Measurements from ENCODE around the gene COG1. TPM values are rescaled to one million over a fixed set of nuclear protein-coding genes. Genes with fewer than 3 reads are reported as not detected.

The COG1 gene
- total and polyA plus RNA-seq, 11 donors: 20.2 to 78.7 (median 55.1) TPM

GRCh38 chr17:73211745-73212144 lies 18.9 kb downstream of the COG1 start:
- Histone ChIP-seq H3K27ac (no peak overlapping the region), H3K36me3 (peaks cover 0 to 75% (median 58%) of the 10 kb centered on the region in 9 donors), H3K27me3 (no peaks in the 10 kb centered on the region), H3K9me3 (no peaks in the 10 kb centered on the region), H3K4me3 (no peak overlapping the region), H3K4me1 (peaks cover 0 to 18% (median 0%) of the 10 kb centered on the region in 12 donors)
- intact Hi-C loops (cut with DNase I): no loop called here
- WGBS, 4 donors: 64 to 70% (median 66%) methylated on average over 13 of the region's 13 CpGs
- DNase-seq (no peak), ATAC-seq (no peak)
- TF ChIP-seq CTCF (IDR thresholded peaks at IDR 0.05) (no peak), POLR2A (IDR thresholded peaks at IDR 0.05) (no peak)

GRCh38 chr17:73214008-73214407 lies 21.2 kb downstream of the COG1 start:
- H3K4me3 ChIP-seq: no peak overlapping the region
- no peak for TF ChIP-seq POLR2A (IDR thresholded peaks at IDR 0.05)
- TF ChIP-seq CTCF (IDR thresholded peaks at IDR 0.05): no peak
- H3K36me3 ChIP-seq: peaks cover 0 to 62% (median 47%) of the 10 kb centered on the region in 9 donors
- no peak overlapping the region for H3K27ac ChIP-seq
- ATAC-seq (no peak), DNase-seq (no peak)
- no peaks in the 10 kb centered on the region for H3K27me3 ChIP-seq
- intact Hi-C loops (cut with DNase I): no loop called here
- H3K4me1 ChIP-seq: peaks cover 0 to 10% (median 0%) of the 10 kb centered on the region in 12 donors
- H3K9me3 ChIP-seq: no peaks in the 10 kb centered on the region

- WGBS, 4 donors: 70 to 83% (median 79%) methylated on average over 4 of the region's 4 CpGs
- TF ChIP-seq POLR2A (IDR thresholded peaks at IDR 0.05) (no peak), CTCF (IDR thresholded peaks at IDR 0.05) (no peak)
- H3K27ac ChIP-seq: no peak overlapping the region
- intact Hi-C loops (cut with DNase I): no loop called here
- H3K4me3 ChIP-seq: no peak overlapping the region
- no peaks in the 10 kb centered on the region for H3K9me3 ChIP-seq
- H3K4me1 ChIP-seq: peaks cover 0 to 10% (median 0%) of the 10 kb centered on the region in 12 donors
- H3K27me3 ChIP-seq: no peaks in the 10 kb centered on the region
- DNase-seq (no peak), ATAC-seq (no peak)
- H3K36me3 ChIP-seq: peaks cover 0 to 54% (median 38%) of the 10 kb centered on the region in 9 donors
Observed at GRCh38 chr17:73214851-73215250, 22.0 kb downstream of the COG1 start.

- H3K4me1 ChIP-seq: peaks cover 0 to 10% (median 0%) of the 10 kb centered on the region in 12 donors
- no peaks in the 10 kb centered on the region for H3K9me3 ChIP-seq
- H3K36me3 ChIP-seq: peaks cover 0 to 50% (median 37%) of the 10 kb centered on the region in 9 donors
- intact Hi-C loops (cut with DNase I): no loop called here
- 91 to 99% (median 96%) methylated on average over 2 of the region's 2 CpGs for WGBS, 4 donors
- H3K27me3 ChIP-seq: no peaks in the 10 kb centered on the region
- DNase-seq: no peak
- no peak overlapping the region for H3K4me3 ChIP-seq
- TF ChIP-seq CTCF (IDR thresholded peaks at IDR 0.05) (peak in 1 of 12 donors; percentile 5), POLR2A (IDR thresholded peaks at IDR 0.05) (no peak)
- H3K27ac ChIP-seq: no peak overlapping the region
- no peak for ATAC-seq
Observed at GRCh38 chr17:73215447-73215846, 22.6 kb downstream of the COG1 start.
